A549 (cell line): ENCODE measurements around the gene ELF2. TPM values are rescaled to one million over a fixed set of nuclear protein-coding genes. Genes with fewer than 3 reads are reported as not detected.
"Not testable (repeated sequence)": the region's sequence is repeated elsewhere in the genome, so short reads cannot be mapped to it uniquely, and the experiment has no call there.

Experiments
- ATAC-seq, 2 experiments: fragments of 200-7000 bp in 1 of 2; fragments of >200 bp in 1 of 2; cut with Nextera tagmentation in 1 of 2; cut with Tn5 transposase in 1 of 2; 3 replicates each; pipeline versions ENCODE4 v1.8.0 to v1.9.1; 2018 to 2020; ENCODE audit warnings: mild to moderate bottlenecking in 1 of 2, moderate library complexity in 1 of 2
- CTCF ChIA-PET: fragments of 300-600 bp; sonication (Branson Sonifier 250); formaldehyde crosslinking; extraction: SDS; loops from one replicate; lab custom pipeline; 2021; ENCODE audit warnings: antibody characterized with exemption, inconsistent platforms; lab: Yijun Ruan, JAX
- POLR2A ChIA-PET: fragments of 350-600 bp; formaldehyde crosslinking; extraction: SDS; loops from one replicate; lab custom pipeline; 2021; ENCODE audit warnings: antibody characterized with exemption, inconsistent platforms; lab: Yijun Ruan, JAX
- DNase-seq, 2 experiments: peaks; one replicate each; pipeline versions ENCODE4 v3.0.0 to v3.0.0-alpha.2; 2011 to 2016; ENCODE audit warnings: low read depth in 1 of 2, low spot score in 1 of 2
- FAIRE-seq: peaks from 2 replicates; lab custom pipeline; 2011; peaks lifted over from hg19 to GRCh38; lab: Jason Lieb, UNC
- H3K27ac ChIP-seq, 2 experiments: fragments of >200 bp; sonication (Bioruptor Twin); formaldehyde crosslinking; 3 replicates each; pipeline ENCODE4 v1.5.1; 2016 to 2017
- H3K4me1 ChIP-seq: fragments of >200 bp; sonication (Bioruptor Twin); formaldehyde crosslinking; 3 replicates; pipeline ENCODE4 v1.6.1; 2016
- H3K4me2 ChIP-seq: fragments of >200 bp; sonication (Bioruptor Twin); formaldehyde crosslinking; 3 replicates; pipeline ENCODE4 v1.6.1; 2016
- H3K4me3 ChIP-seq: fragments of >200 bp; sonication (Bioruptor Twin); formaldehyde crosslinking; 3 replicates; pipeline ENCODE4 v1.5.1; 2016
- H3K9me3 ChIP-seq: fragments of >200 bp; sonication (Bioruptor Twin); formaldehyde crosslinking; 3 replicates; pipeline ENCODE4 v1.6.1; 2016
- BHLHE40 ChIP-seq: IDR thresholded peaks from 2 replicates; pipeline ENCODE4 v1.6.1; 2012; ENCODE audit warnings: low read depth, low read length, inconsistent platforms
- EHF ChIP-seq: fragments of 250-450 bp; sonication (Bioruptor Pico); IDR thresholded peaks from 2 replicates; pipeline ENCODE4 v1.5.0; 2020; ENCODE audit warnings: mild to moderate bottlenecking
- EHMT2 ChIP-seq: fragments of 200-600 bp; sonication (generic); IDR thresholded peaks from 2 replicates; pipeline ENCODE4 v1.6.1; 2016; ENCODE audit warnings: antibody characterized with exemption, low read depth, mild to moderate bottlenecking, moderate library complexity
- EP300 ChIP-seq, 2 experiments: fragments of >200 bp; sonication (Bioruptor Twin); formaldehyde crosslinking; IDR thresholded peaks; 2 replicates in 1 of 2; 3 replicates in 1 of 2; pipeline ENCODE4 v1.6.1; 2016 to 2017
- ESRRA ChIP-seq: fragments of 150-350 bp; IDR thresholded peaks from 2 replicates; pipeline ENCODE4 v1.6.1; 2014; ENCODE audit warnings: mild to moderate bottlenecking, low read length, borderline replicate concordance
- FOSB ChIP-seq: fragments of 250-450 bp; sonication (Bioruptor Pico); IDR thresholded peaks from 2 replicates; pipeline ENCODE4 v1.5.0; 2020; ENCODE audit warnings: mild to moderate bottlenecking, moderate library complexity
- FOSL2 ChIP-seq, 2 experiments: fragments of 450-650 bp in 1 of 2; fragments of >200 bp in 1 of 2; sonication (Bioruptor Twin) in 1 of 2; formaldehyde crosslinking; IDR thresholded peaks; 2 replicates each; pipeline versions ENCODE4 v1.5.0 to v1.6.1; 2016 to 2020; ENCODE audit warnings: mild to moderate bottlenecking in 1 of 2, moderate library complexity in 1 of 2
- FOXS1 ChIP-seq: fragments of 250-450 bp; sonication (Bioruptor Pico); IDR thresholded peaks from 2 replicates; pipeline ENCODE4 v1.5.0; 2020; ENCODE audit warnings: mild to moderate bottlenecking, moderate library complexity
- HDAC2 ChIP-seq: fragments of 200-600 bp; sonication (generic); IDR thresholded peaks from 2 replicates; pipeline ENCODE4 v1.6.1; 2016
- JUNB ChIP-seq: fragments of >200 bp; sonication (Bioruptor Twin); formaldehyde crosslinking; IDR thresholded peaks from 2 replicates; pipeline ENCODE4 v1.6.1; 2016
- MAZ ChIP-seq: fragments of 150-350 bp; IDR thresholded peaks from 2 replicates; pipeline ENCODE4 v1.6.1; 2014; ENCODE audit warnings: antibody characterized with exemption, low read depth, low read length, borderline replicate concordance
- PHF8 ChIP-seq: fragments of 200-600 bp; sonication (generic); IDR thresholded peaks from 2 replicates; pipeline ENCODE4 v1.6.1; 2016; ENCODE audit warnings: low read depth, mild to moderate bottlenecking, antibody characterized with exemption, moderate library complexity, borderline replicate concordance
- RCOR1 ChIP-seq: fragments of 150-350 bp; IDR thresholded peaks from 2 replicates; pipeline ENCODE4 v1.6.1; 2014; ENCODE audit warnings: antibody characterized with exemption, low read length, low read depth
- SREBF2 ChIP-seq: fragments of 450-650 bp; IDR thresholded peaks from 2 replicates; pipeline ENCODE4 v1.6.1; 2014; ENCODE audit warnings: mild to moderate bottlenecking, moderate library complexity
- ZFP36 ChIP-seq: fragments of 450-650 bp; IDR thresholded peaks from 2 replicates; pipeline ENCODE4 v1.6.1; 2014; ENCODE audit warnings: borderline replicate concordance; ENCODE audit not compliant: partially characterized antibody
- ZNF302 ChIP-seq: fragments of 250-450 bp; sonication (Bioruptor Pico); IDR thresholded peaks from 2 replicates; pipeline ENCODE4 v1.9.0; 2021; ENCODE audit warnings: inconsistent platforms, mild to moderate bottlenecking, moderate library complexity
- WGBS: methylation state at CpG from one replicate; pipeline ENCODE4 v1.1.6; 2017; ENCODE audit errors: missing lambda C conversion rate; 5-methylcytosine and 5-hydroxymethylcytosine counted together
- polyA plus RNA-seq, 4 experiments: library from polyadenylated mRNA; depleted of rRNA in 3 of 4; stranded (reverse); fragments of >200 nt; fragmentation: RNase III in 1 of 4; extraction: RNeasy Plus Mini Kit Qiagen cat#74134 plus additional on column Dnase treatment in 1 of 4; gene quantifications; 2 replicates in 3 of 4; 3 replicates in 1 of 4; pipeline ENCODE4 v1.2.3, GENCODE V29; 2011 to 2017
- TF ChIP-seq, protein P1 (sequence below): fragments of >200 bp; sonication (Bioruptor Twin); formaldehyde crosslinking; IDR thresholded peaks from 2 replicates; pipeline ENCODE4 v1.6.1; 2016
- TF ChIP-seq, protein P2 (sequence below): fragments of 150-350 bp; IDR thresholded peaks from 2 replicates; pipeline ENCODE4 v1.6.1; 2014; ENCODE audit warnings: low read depth, mild to moderate bottlenecking, low read length
- TF ChIP-seq, protein P3 (sequence below): IDR thresholded peaks from 2 replicates; pipeline ENCODE4 v1.6.1; 2012
- TF ChIP-seq, protein P4 (sequence below): fragments of 250-450 bp; sonication (Bioruptor Pico); IDR thresholded peaks from 2 replicates; pipeline ENCODE4 v1.5.0; 2021; ENCODE audit warnings: mild to moderate bottlenecking, moderate library complexity, borderline replicate concordance
- TF ChIP-seq, protein P5 (sequence below): fragments of 250-450 bp; sonication (Bioruptor Pico); IDR thresholded peaks from 2 replicates; pipeline ENCODE4 v1.5.0; 2020; ENCODE audit warnings: low read depth, mild to moderate bottlenecking, moderate library complexity

The ELF2 gene
- polyA plus RNA-seq, 2 of the 4 experiments (the other 2 are of a cell fraction) = 12.7 to 24.3 TPM

DNA sequence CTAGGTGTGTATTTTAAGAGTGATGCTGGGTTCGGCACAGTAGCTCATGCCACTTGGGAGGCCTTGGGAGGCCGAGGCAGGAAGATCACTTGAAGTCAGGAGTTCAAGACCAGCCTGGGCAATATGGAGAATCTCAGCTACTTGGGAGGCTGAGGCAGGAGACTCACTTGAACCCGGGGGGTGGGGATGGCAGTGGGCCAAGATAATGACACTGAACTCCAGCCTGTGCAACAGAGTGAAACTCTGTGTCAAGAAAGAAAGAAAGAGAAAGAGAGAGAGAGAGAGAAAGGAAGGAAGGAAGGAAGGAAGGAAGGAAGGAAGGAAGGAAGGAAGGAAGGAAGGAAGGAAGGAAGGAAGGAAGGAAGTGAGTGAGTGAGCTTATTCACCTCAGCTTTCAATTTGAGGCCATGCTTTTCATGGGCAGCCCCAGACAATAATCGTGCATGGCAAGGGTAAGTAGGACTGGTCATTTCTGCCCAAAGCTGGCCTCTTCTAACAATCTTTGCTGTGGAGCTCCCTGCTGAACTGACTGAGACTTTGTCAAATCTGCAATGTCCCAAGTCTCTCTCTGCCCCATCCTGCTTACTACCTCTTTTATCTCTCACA is 42.5 kb upstream of the ELF2 start:
- no peaks in the 10 kb centered on the region for H3K4me1 ChIP-seq
- 64% methylated on average over 4 of the region's 4 CpGs for WGBS
- ChIA-PET CTCF (interaction anchor here (1.4 kb wide), 2 partner anchors 9 to 76 kb away, joined by 6 to 7 read pairs; no protein-coding TSS in a partner anchor), POLR2A (no interaction called here)
- H3K4me2 ChIP-seq = no peak overlapping the region
- H3K4me3 ChIP-seq = no peak overlapping the region
- no peak for FAIRE-seq
- TF ChIP-seq EHMT2 = no peak
- TF ChIP-seq PHF8 = no peak
- TF ChIP-seq, protein P1, sequence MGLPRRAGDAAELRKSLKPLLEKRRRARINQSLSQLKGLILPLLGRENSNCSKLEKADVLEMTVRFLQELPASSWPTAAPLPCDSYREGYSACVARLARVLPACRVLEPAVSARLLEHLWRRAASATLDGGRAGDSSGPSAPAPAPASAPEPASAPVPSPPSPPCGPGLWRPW = no peak
- no peak for TF ChIP-seq ZFP36
- no peak for TF ChIP-seq ESRRA
- TF ChIP-seq, protein P2, sequence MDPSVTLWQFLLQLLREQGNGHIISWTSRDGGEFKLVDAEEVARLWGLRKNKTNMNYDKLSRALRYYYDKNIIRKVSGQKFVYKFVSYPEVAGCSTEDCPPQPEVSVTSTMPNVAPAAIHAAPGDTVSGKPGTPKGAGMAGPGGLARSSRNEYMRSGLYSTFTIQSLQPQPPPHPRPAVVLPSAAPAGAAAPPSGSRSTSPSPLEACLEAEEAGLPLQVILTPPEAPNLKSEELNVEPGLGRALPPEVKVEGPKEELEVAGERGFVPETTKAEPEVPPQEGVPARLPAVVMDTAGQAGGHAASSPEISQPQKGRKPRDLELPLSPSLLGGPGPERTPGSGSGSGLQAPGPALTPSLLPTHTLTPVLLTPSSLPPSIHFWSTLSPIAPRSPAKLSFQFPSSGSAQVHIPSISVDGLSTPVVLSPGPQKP = no peak
- no peak for TF ChIP-seq FOSL2 (IDR thresholded peaks at IDR 0.05)
- TF ChIP-seq FOSL2 (CRISPR knock-in tag; IDR thresholded peaks at IDR 0.05) = no peak
- no peak for TF ChIP-seq HDAC2
- TF ChIP-seq, protein P3, sequence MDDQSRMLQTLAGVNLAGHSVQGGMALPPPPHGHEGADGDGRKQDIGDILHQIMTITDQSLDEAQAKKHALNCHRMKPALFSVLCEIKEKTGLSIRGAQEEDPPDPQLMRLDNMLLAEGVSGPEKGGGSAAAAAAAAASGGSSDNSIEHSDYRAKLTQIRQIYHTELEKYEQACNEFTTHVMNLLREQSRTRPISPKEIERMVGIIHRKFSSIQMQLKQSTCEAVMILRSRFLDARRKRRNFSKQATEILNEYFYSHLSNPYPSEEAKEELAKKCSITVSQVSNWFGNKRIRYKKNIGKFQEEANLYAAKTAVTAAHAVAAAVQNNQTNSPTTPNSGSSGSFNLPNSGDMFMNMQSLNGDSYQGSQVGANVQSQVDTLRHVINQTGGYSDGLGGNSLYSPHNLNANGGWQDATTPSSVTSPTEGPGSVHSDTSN = no peak
- no peak for TF ChIP-seq RCOR1
- no peak for TF ChIP-seq ZNF302 (CRISPR knock-in tag)
- no peak for TF ChIP-seq EP300 (IDR thresholded peaks at IDR 0.05)
- TF ChIP-seq FOSB (CRISPR knock-in tag) = no peak
- no peak for TF ChIP-seq MAZ
- no peak for TF ChIP-seq JUNB
- TF ChIP-seq FOXS1 (CRISPR knock-in tag) = no peak
- no peak for TF ChIP-seq EHF (CRISPR knock-in tag)
- H3K27ac ChIP-seq = no peak overlapping the region
- no peak for DNase-seq
- ATAC-seq = no peak
- H3K9me3 ChIP-seq = no peaks in the 10 kb centered on the region

DNA sequence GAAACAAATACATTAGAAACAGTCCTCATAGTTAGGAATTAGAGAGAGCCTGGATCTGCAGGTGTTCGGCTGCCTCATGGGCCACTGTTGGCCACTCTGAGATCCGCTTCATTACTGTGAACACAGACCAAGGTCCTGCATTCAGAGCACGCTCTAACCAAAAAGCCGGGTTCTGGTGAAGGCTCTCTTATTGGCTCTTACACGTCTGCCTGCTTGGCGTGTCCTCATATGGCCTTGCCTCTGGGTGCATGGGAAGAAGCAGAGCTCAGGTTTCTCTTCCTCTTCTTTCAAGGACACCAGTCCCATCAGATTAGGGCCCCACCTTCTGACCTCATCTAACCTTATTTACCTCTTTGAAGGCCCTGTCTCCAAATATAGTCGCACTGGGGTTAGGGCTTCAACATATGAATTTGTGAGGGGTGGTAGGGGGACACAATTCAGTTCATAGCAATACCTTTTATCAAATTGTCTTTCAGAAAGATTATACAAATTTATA is 37.1 kb upstream of the ELF2 start:
- TF ChIP-seq, protein P4, sequence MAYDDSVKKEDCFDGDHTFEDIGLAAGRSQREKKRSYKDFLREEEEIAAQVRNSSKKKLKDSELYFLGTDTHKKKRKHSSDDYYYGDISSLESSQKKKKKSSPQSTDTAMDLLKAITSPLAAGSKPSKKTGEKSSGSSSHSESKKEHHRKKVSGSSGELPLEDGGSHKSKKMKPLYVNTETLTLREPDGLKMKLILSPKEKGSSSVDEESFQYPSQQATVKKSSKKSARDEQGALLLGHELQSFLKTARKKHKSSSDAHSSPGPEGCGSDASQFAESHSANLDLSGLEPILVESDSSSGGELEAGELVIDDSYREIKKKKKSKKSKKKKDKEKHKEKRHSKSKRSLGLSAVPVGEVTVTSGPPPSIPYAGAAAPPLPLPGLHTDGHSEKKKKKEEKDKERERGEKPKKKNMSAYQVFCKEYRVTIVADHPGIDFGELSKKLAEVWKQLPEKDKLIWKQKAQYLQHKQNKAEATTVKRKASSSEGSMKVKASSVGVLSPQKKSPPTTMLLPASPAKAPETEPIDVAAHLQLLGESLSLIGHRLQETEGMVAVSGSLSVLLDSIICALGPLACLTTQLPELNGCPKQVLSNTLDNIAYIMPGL (CRISPR knock-in tag) = no peak
- TF ChIP-seq BHLHE40 (no peak), SREBF2 (no peak)
- TF ChIP-seq, protein P5, sequence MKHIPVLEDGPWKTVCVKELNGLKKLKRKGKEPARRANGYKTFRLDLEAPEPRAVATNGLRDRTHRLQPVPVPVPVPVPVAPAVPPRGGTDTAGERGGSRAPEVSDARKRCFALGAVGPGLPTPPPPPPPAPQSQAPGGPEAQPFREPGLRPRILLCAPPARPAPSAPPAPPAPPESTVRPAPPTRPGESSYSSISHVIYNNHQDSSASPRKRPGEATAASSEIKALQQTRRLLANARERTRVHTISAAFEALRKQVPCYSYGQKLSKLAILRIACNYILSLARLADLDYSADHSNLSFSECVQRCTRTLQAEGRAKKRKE (CRISPR knock-in tag) = no peak
- TF ChIP-seq, all 56 proteins: peak for 0
- CTCF ChIA-PET = no interaction called here
- POLR2A ChIA-PET = no interaction called here
- Histone ChIP-seq H3K4me1 (no peaks in the 10 kb centered on the region), H3K9me3 (no peaks in the 10 kb centered on the region), H3K4me2 (no peak overlapping the region), H3K4me3 (no peak overlapping the region), H3K27ac (no peak overlapping the region)
- ATAC-seq (no peak), DNase-seq (no peak), FAIRE-seq (no peak)
- 66% methylated on average over 7 of the region's 7 CpGs for WGBS

DNA sequence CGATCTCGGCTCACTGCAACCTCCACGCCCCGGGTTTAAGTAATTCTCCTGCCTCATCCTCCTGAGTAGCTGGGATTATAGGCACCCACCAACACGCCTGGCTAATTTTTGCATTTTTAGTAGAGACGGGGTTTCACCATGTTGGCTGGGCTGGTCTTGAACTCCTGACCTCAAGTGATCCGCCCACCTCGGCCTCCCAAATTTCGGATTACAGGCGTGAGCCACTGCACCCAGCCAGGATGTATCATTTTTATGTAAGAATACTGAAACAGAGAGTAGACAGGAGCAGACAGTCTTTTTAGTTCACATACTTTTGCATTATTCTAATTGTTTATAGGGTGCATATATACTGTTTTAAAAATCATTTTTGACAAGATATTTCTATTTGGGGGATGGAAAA is 36.6 kb upstream of the ELF2 start:
- CTCF ChIA-PET, H3K4me3 ChIP-seq, H3K9me3 ChIP-seq, H3K4me1 ChIP-seq, ATAC-seq, H3K4me2 ChIP-seq, POLR2A ChIA-PET, DNase-seq, H3K27ac ChIP-seq, FAIRE-seq: not testable (repeated sequence)
- 80% methylated on average over 10 of the region's 10 CpGs for WGBS
